Neural cell (in vitro differentiated cells): ENCODE results near the gene MUS81.

ENCODE experiments used
- EZH2 ChIP-seq: fragments of 200-600, 300-800 bp; shearing (Covaris generic), sonication (generic); IDR thresholded peaks from 2 replicates; pipeline ENCODE4 v1.6.1; 2014; ENCODE audit warnings: antibody characterized with exemption, low read length, borderline replicate concordance, mild to moderate bottlenecking; ENCODE audit not compliant: insufficient read depth, poor library complexity, severe bottlenecking
- RAD21 ChIP-seq: fragments of 450-650 bp; conservative IDR thresholded peaks from 2 replicates; pipeline ENCODE4 v1.6.1; 2014; ENCODE audit warnings: antibody characterized with exemption, mild to moderate bottlenecking, moderate library complexity
- TAF1 ChIP-seq: IDR thresholded peaks from 2 replicates; pipeline ENCODE4 v1.6.1; 2012; ENCODE audit warnings: low read depth
- TF ChIP-seq, protein P1 (sequence below): fragments of 450-650 bp; IDR thresholded peaks from 2 replicates; pipeline ENCODE4 v1.5.1; 2014; ENCODE audit warnings: antibody characterized with exemption, mild to moderate bottlenecking, moderate library complexity; ENCODE audit not compliant: poor library complexity, severe bottlenecking

DNA sequence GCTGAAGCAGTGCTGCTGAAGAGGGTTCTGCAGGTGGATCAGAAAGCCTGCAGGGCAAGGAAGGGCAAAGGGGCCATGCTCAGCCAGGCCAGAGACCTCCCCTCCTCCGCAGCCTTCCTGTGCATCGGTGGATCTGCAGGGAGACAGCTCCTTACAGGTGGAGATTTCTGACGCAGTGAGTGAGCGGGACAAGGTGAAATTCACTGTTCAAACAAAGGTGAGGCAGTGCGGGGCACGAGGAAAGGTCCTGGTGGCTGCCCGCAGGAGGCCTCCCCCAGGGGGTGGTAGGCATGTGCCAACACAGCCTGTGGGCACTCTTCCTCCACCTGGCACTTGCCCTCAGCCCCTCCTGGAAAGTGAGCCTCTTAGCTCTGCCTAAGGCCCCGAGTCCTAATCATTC, 10.9 kb upstream of the MUS81 start:
- TF ChIP-seq EZH2, result no peak
- TF ChIP-seq, protein P1, sequence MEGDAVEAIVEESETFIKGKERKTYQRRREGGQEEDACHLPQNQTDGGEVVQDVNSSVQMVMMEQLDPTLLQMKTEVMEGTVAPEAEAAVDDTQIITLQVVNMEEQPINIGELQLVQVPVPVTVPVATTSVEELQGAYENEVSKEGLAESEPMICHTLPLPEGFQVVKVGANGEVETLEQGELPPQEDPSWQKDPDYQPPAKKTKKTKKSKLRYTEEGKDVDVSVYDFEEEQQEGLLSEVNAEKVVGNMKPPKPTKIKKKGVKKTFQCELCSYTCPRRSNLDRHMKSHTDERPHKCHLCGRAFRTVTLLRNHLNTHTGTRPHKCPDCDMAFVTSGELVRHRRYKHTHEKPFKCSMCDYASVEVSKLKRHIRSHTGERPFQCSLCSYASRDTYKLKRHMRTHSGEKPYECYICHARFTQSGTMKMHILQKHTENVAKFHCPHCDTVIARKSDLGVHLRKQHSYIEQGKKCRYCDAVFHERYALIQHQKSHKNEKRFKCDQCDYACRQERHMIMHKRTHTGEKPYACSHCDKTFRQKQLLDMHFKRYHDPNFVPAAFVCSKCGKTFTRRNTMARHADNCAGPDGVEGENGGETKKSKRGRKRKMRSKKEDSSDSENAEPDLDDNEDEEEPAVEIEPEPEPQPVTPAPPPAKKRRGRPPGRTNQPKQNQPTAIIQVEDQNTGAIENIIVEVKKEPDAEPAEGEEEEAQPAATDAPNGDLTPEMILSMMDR, result no peak
- no peak for TF ChIP-seq TAF1
- no peak for TF ChIP-seq RAD21
